IPS DF 19.7 (cell line): ENCODE results near the gene B3GAT1.

Experiments
- DNase-seq: peaks from one replicate; pipeline ENCODE4 v3.0.0-alpha.2; 2013; ENCODE audit warnings: low read depth, low spot score

B3GAT1 gene

DNA sequence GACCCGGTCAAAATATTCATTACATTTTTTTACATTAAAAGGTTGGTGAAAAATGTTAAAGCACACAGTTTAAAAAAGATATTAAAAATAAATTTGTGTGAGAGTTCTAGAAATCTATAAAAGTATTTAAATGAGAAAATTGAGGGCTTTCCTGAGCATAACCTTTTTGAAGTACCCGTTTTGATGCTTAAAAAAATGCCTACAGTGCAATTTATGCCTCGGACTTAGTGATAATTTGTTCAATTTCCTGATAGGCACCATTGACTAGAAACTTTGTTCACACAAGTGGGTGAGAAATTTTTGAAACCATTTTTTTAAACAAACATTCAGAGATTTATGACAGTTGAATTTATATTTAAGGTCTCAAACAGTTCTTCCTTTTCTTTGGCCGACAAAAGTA is 29.7 kb upstream of the B3GAT1 start:
- no peak for DNase-seq

DNA sequence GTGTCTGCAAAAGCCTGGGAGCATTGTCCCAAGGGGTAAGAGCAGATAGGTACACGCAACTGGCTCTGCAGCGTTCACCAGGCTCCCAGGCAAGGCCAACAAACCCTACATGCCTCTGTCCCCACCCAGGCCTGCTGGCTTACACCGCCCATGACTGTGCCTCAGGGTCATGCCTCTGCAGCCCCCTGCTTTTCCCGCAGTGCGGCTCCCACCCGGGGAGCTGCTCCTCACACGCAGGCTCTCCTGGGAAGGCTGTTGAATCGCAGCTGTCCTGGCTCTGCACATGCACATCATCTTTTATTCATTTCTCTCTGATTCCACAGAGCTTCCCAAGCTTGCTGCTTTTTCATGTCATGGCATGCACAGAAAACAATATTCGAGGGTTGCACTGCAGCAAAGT is 29.2 kb upstream of the B3GAT1 start:
- no peak for DNase-seq

DNA sequence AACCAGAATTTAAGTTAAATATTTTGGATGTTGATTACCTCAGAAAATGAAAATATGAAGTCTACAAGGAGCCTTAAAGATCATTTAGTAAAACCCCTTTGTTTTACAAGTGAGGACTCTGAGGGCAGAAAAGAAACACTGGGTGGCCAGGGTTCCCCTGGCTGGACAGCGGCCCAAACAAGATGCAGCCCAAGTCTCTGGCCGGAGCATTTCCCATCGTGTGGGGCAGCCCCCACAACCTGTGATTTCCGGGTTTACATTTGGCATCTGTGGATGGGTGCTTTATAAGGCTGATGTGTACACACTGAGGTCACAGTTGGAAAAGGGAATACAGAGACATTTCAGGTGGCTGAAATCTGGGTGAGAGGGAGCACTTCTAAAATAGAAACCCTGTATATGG is 28.8 kb upstream of the B3GAT1 start:
- DNase-seq, result no peak

DNA sequence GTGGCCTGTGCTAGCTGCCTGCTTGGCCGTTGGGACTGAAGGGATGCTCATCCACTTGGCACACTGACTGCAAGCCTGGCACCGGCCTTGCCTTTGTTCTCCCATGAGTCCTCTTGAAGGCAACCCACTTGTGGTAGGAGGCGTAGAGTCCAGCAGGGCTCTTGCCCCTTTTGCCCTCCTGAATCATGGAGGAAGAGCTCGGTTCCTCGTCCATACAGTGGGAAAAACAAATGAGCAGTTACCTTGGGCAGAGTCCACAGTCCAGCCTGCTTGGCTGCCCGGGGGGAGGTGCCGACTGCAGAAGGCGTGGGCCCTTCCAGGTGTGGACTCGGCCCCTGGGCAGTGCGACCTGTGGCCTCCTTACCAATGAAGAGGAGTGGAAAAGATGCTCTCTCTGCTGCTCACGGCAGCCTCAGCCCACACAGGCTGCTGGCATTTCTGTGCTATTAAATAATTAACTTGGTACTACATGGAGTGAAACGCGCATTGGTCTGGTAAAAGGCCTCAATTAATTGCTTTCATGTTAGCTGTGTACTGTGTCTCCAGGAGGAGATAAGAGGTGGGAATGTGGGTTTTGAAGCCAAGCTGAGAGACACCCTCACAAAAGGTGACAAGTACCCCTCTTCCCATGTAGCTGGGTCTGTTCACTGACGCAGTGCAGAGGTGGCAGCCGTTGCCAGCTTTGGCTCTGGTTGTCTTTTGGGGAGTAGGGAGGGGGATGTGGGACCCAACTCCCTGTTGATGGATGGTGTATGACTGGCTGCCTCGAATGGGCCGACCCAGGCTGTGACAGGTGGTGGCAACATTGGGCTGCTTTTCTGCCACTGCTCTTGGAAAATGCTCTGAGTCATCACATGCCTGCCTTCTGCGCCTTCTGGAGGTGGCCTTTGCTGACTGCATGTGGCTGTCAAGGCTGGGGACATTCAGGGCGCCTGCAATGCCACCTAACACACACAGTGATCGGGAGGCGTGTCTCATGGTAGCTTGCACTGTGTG is 26.8 kb upstream of the B3GAT1 start:
- DNase-seq, result no peak

DNA sequence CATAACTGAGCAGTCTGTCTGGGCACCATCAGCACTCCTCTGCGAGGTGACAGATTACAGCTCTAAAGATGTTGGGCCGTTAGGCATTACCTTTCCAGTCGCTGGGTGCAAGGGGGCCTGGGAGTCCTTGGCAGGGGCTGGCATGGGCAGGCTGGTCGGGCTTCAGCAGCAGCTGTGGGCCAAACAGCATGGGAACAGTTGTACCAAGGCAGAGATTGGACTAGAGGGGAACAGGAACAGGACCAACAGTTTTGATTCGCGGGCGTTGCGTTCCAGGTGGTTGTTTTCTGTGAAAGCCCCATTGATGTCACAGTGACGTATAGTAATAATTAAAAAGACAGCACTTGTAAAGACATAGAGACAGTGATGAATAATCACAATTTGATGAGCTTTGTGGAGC is 25.8 kb upstream of the B3GAT1 start:
- DNase-seq, result no peak

DNA sequence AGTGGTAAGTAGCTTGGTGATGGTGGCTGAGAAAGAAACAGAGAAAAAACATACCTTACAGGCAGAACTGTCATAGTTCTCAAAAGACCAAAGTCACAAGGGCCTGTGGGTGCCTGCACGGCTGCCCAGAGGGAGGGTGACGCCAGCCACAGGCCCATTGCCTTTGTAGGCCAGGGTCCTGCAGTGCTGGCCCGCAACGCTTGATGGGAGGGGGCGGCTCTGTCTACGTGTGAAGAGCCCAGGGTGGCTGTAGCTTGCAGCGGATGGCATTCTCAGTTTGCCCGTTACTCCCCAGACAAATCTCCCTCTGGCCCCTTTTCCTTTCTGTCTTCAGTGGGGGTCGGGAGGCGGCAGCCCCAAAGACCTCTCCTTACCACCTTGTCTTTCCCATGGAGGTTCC is 24.7 kb upstream of the B3GAT1 start:
- DNase-seq, result no peak

DNA sequence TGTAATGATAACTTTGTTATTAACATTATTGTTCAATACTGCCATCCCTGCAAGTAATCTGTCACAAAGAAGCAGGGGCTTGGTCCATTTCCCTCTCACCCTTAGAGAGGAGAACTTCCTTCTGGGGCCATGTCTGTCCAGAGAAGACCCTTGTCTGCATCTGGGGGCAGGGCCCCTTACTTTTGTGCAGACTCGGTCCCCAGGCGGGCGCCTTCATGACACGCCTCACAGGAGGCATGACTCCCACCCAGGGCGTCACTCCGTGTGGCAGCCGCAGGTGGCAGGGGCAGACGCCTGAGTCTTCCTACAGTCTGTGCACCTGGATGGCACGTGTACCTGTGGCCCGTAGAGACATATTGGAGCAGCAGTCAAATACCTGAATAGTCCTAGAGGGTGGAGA is 21.8 kb upstream of the B3GAT1 start:
- no peak for DNase-seq

DNA sequence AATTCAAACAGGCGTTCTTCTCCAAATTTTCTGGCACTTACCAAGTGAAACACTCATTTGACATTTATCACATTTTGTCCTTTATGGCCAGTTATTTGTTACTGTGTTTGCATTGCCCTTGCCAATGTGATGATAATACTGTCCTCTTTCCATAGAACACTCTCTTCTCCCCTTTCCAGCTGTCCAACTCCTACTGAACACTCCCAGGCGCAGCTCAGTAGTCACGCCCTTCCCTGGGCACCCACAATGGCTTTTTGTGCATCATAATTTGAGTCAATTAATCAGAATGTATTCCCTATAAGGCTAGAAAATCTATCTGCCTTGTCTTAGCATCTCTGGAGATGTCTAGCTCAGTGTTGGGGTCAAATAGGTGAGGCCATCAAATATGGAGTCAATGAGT is 21.2 kb upstream of the B3GAT1 start:
- no peak for DNase-seq

DNA sequence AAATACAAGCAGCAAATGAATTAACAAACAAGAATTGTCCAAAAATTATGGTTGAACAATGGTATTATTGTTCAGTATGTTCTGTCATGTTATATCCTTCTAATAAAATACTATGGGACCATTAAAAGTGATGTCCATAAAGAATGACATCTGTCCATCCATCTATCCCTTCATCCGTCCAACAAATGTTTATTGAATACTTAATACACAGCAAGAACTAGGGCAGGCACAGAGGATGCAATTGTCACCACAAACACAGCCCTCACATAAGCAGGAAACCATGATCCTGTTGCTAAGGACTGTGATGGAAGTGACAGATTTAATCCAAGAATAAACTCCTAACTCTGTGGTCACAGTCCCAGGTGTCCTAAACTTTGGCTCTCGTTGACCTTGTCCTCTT is 20.7 kb upstream of the B3GAT1 start:
- DNase-seq, result no peak

DNA sequence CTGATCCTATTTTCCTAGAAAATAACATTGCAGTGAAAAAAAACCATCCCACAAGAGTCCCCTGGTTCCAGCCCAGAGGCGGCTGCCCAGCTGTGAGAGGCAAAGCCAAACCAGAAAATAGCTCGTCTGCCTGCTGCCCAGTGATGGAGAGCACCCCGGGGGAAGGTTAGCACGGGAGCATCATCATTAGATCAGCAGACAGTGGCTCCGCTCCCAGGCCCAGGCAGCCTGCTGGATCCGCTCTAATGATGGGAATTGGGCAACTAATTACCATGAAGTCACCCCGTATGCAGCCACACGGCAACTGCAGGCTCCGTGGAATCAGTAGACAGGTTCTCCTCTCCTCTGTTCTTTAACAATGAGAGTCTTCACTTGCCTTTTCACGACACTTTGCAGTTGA is 17.1 kb upstream of the B3GAT1 start:
- no peak for DNase-seq

DNA sequence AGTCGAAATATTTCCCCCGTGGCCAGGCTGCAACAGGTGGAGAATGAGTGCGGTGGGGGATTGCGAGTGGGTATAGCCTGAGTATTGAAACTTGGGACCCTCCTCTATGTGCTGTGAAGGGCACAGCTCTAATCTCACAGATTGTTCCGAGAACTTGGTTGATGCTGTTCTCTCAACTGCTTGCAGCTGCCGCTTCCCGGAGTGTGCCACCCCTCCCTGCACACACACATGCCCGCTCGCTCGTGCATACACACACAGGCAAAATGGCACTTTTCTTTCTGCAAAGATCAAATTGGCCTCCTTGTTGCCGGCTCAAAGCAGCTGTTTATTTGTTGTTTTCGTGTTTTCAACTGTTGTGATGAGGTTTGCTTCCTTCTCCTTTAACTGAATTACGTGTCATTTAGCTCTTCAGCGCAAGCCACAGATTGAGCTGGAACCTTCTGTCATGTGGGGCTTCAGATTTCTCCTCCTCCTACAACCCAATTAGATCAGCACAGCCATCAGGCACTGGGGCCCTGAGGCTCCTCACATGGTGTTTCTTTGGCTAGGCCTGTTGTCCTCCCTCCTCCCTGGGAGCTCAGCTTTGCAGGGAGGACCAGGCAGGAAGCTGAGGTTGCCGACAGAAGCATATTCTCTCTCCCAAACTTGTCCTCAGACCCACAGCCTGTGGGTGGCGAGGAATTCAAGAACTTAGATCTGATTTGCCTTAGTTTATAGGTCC is 13.9 kb upstream of the B3GAT1 start:
- no peak for DNase-seq

DNA sequence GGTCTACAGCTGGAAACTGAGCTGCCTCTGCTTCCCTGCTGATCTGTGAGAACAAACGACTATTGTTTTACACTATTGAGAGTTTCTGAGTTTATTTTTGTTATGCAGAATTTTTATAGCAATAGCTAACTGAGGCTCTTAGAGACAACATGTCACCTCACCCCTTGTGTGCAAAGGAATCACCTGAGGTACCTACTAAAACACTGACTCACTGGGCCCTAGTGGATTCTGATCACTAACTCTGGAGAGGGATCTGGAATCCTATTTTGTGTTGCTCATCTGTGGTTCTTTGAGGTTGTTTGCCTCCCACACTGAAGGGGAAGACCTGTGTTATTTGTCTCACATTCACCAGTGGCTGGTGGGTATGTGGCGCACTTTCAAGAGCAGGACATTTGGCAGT is 13.4 kb upstream of the B3GAT1 start:
- DNase-seq, result no peak

DNA sequence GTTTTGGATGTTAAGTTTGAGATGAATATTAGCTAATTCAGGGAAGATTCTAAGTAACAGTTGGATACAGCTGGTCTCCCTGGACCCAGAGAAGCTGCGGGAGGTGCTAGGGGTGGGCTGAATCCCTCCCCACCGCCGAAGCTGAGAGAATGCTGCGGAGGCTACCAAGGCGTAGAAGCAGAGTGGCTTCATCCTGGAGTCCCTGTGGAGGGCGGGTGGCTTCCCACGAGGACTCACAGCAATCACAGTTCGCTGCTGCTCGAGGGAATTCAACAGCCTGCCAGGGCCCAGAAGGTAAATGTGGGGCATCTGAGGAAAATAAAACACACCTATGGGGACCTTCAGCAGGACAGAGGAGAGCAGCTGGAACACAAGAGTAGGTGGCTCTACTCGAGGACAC is 11.1 kb upstream of the B3GAT1 start:
- no peak for DNase-seq

DNA sequence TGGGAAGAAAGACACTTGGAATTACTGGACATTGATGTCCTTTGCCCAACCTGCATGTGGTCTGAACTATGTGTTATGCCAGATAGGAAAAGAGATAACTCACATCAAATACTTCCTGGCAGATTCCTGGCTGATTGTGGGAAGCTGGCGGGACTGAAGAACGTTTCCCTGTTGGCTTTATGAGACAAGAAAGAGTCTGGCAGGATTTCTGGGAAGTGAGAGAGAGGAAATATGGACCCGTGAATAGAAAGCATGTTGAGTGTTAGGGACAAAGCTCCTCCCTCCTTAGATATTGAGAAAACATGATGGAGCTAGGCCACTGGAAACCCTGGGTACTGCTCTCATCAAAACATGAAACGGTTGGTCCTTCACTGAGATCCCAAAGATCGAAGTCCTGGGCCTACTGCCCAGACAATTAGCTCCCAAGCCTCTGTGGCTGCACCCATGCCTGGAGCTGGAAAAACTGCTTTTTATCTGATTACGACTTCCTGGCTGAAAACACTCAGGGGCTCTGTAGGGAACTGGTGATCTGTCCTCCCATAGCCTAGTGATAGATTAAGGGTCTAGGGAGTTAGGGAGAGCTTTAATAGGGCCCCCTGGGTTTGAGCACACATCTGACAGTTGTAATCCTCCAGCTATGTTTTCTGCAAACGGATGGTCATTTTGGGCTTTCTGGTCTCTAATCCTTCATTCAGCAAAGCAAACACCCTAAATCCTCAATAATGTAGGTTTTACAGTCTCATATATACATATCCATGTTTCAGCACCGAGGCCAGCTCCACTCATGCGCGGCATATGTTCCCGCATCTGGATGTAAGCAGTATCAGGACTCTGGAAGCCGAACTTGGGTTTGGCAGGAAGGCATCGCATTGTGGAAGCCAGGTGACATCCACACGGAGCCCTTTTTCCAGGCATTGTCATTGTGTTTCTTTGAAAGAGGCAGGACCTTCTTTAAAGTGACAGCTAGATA is 6.1 kb upstream of the B3GAT1 start:
- no peak for DNase-seq

DNA sequence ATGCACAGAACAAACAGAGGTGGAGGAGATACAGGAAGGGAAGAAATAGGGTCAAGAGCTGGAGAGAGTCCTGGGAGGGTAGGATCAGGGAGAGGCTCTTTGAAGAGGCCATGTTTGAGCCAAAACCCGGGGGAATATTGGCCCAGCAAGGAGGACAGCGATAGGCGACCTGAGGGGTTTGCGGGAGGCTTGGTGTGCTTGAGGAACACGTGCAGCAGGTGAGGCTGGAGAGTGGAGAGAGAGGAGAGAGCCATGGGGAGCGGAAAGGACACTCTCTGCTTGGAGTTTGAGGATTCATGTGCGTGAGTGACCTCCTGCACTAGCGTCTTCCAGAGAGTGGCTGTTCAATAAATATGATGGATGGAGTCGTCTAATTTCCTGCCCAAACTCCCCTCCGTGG is 4.7 kb upstream of the B3GAT1 start:
- DNase-seq, result no peak

DNA sequence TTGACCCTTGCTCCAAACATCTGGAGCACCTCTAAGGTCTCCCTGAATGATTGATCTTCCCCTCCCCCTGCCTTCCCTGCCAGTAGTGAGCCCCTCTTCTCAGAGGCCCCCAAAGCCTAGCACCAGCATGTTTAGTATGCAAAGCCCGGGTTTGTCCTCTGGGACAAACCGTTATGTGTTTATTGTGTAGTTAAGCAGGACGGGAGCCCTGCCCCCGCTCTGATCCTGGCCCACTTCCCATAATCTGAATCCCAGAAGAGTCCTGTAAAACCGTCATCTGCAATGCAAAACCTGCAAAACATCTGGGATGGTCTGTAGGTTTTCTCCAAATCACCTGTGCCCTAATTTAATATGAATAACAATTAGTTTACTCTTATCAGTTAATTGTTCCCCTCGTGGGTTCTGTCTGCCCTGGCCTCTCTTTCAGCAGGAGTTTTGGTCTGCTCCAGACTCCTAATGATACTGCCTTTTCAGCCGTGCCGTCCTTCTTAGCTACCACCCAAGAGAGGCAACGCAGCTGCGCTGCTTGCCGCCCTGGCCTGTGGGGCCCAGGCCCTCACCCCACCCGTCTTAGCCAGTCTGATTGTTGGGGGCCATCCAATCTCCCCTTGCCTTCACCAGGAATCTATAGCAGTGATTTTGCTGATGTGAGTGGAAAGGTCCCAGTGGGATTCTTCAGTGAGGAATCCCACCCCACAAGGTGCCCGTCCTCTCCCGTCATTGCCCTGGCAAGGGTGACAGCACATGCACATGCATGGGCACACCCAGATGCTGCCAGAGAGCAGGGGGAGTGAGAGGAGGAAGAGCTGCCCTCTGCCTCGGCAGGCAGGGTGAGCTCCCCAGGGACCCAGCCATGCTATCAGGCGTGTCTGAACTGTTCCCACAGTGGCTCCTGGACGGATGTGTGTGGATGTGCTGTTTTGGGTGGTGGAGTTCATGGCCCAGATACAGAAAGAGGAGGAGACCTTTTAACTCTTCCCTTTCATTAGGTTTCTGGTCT is 3.0 kb upstream of the B3GAT1 start:
- no peak for DNase-seq

DNA sequence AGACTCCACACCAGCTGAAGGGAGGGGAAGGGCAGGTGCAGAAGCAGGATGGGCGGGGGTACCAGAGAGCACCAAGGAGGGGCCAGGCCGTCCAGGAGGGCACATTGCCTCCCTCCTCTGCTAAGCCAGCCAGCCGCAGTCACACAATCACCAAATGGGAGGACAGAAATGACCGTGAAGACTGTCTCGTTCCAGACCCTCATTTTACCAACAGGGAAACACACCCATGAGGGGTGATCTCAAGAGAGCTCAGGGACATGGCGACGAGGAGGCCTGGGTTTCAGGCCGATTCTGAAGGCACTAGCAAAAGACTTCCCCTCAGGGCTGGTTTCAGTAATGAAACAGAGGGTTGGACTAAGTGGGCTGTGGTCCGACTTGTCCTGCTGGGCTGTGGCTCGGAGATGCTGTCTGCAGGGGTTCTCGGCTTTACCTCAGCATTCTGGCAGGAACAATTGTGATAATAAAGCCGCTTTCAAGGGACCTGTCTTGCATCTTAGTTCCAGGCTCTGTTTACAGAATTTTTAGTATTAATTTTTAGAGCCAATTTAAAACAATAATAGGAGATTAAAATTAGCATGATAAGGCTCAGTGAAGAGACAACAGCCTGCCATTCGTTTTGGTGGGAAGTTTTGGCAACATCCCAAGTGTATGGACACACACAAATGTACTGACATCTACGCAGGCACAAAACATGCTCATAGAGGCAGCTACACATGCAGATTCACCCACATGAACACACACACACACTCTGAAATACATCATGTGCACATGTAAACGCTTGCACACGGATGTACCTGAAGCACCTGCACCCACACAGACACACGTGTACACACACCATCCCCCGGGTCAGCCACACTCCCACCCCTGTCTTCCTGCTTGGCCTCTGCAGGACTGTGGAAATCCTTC is 2.0 kb upstream of the B3GAT1 start:
- DNase-seq, result no peak

DNA sequence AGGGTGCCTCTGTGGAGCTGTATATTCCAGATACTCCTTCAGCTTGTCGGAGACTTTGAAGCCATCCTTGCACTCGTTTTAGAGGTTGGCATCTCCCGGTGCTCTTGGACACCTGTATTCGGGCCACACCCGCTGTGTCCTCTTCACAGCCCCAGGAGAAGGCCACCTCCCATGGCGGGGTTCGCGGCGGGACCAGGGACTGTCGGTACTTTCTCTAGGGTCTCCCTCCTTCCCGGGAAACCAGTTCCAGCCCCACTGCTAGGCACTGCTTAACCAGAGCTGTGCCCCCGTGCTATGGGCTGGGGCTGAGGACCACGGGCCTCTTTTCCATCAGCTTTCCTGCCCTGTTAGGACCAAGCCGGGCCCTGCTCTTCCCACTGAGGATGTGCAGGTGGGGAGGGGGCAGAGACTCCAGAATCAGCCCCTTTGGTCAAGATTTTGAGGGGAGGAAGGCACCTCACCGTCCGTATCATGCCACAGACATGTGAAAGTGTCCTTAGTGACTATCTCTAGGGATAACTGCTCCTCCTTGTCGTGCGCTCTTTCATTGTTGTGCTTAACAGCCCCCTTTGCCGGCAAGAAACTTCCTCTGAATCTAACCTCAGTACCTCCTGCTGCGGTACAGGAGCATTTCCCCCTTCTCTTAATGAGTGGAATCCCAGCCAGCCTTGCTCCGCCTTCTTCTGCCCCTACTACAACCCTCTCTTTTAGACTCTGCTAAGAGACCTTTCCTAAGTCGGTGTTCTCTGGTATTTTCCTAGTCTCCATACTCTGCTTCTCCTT is 1.2 kb upstream of the B3GAT1 start:
- no peak for DNase-seq

DNA sequence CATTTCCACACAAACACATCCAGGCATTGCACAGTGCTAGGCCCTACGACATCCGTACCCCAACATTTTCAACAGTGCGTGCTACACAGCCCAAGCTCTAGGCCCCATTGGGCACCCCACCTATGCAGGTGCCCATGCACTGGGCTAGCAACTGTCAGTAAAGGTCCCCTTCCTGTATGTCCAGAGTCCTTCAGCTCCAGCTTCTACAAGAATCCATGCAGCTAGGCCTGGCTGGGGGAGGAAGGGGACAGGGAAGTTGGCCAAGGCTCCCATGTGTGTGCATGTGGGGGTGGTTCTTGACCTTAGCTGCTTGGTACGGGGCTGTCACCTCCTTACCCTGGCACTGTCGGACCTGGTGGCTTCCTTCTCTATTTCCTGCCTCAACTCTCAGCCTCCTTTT is 1.3 kb downstream of the B3GAT1 start:
- no peak for DNase-seq
